HEK293T (cell line): Measurements from ENCODE around the gene SDR42E1.

Experiments
- CTCF ChIA-PET: fragments of 350-600 bp; formaldehyde crosslinking; extraction: SDS; loops from one replicate; lab custom pipeline; 2021; ENCODE audit warnings: antibody characterized with exemption, inconsistent platforms; lab: Yijun Ruan, JAX
- POLR2A ChIA-PET: fragments of 350-600 bp; formaldehyde crosslinking; extraction: SDS; loops from one replicate; lab custom pipeline; 2020; ENCODE audit warnings: antibody characterized with exemption, inconsistent platforms; lab: Yijun Ruan, JAX
- DNase-seq: peaks from one replicate; pipeline ENCODE4 v3.0.0; 2012; ENCODE audit warnings: mixed read lengths; ENCODE audit errors: extremely low spot score
- ARNT ChIP-seq: fragments of 450-650 bp; IDR thresholded peaks from 2 replicates; pipeline ENCODE4 v1.6.1; 2017; ENCODE audit warnings: mild to moderate bottlenecking
- BHLHE40 ChIP-seq: fragments of 450-650 bp; IDR thresholded peaks from 2 replicates; pipeline ENCODE4 v1.6.1; 2016; ENCODE audit warnings: mild to moderate bottlenecking, moderate library complexity, borderline replicate concordance
- CTBP1 ChIP-seq: fragments of 450-650 bp; IDR thresholded peaks from 2 replicates; pipeline ENCODE4 v1.6.1; 2016; ENCODE audit warnings: borderline replicate concordance
- ELF4 ChIP-seq: fragments of 450-650 bp; IDR thresholded peaks from 2 replicates; pipeline ENCODE4 v1.6.1; 2017; ENCODE audit warnings: antibody characterized with exemption
- FOXA1 ChIP-seq: fragments of 450-650 bp; IDR thresholded peaks from 2 replicates; pipeline ENCODE4 v1.6.1; 2016; ENCODE audit warnings: mild to moderate bottlenecking
- FOXK2 ChIP-seq: fragments of 450-650 bp; IDR thresholded peaks from 2 replicates; pipeline ENCODE4 v1.6.1; 2016; ENCODE audit warnings: mild to moderate bottlenecking
- FOXM1 ChIP-seq: fragments of 450-650 bp; IDR thresholded peaks from 2 replicates; pipeline ENCODE4 v1.6.1; 2017; ENCODE audit warnings: mild to moderate bottlenecking, borderline replicate concordance
- HDGF ChIP-seq: fragments of 450-650 bp; IDR thresholded peaks from 2 replicates; pipeline ENCODE4 v1.6.1; 2017; ENCODE audit warnings: antibody characterized with exemption, borderline replicate concordance
- L3MBTL2 ChIP-seq: fragments of 450-650 bp; conservative IDR thresholded peaks from 2 replicates; pipeline ENCODE4 v1.6.1; 2016; ENCODE audit warnings: mild to moderate bottlenecking
- LEF1 ChIP-seq: fragments of 450-650 bp; IDR thresholded peaks from 2 replicates; pipeline ENCODE4 v1.6.1; 2017; ENCODE audit warnings: mild to moderate bottlenecking, borderline replicate concordance
- NFRKB ChIP-seq: fragments of 450-650 bp; IDR thresholded peaks from 2 replicates; pipeline ENCODE4 v1.6.1; 2016; ENCODE audit warnings: mild to moderate bottlenecking, moderate library complexity
- SP1 ChIP-seq: fragments of 450-650 bp; IDR thresholded peaks from 2 replicates; pipeline ENCODE4 v1.6.1; 2017
- SUZ12 ChIP-seq: fragments of 450-650 bp; IDR thresholded peaks from 2 replicates; pipeline ENCODE4 v1.6.1; 2016; ENCODE audit warnings: mild to moderate bottlenecking
- TARDBP ChIP-seq: fragments of 450-650 bp; IDR thresholded peaks from 2 replicates; pipeline ENCODE4 v1.6.1; 2016
- ZNF384 ChIP-seq: fragments of 450-650 bp; IDR thresholded peaks from 2 replicates; pipeline ENCODE4 v1.6.1; 2016
- TF ChIP-seq, protein P1 (sequence below): fragments of 450-650 bp; IDR thresholded peaks from 2 replicates; pipeline ENCODE4 v1.6.1; 2016

SDR42E1 gene

DNA sequence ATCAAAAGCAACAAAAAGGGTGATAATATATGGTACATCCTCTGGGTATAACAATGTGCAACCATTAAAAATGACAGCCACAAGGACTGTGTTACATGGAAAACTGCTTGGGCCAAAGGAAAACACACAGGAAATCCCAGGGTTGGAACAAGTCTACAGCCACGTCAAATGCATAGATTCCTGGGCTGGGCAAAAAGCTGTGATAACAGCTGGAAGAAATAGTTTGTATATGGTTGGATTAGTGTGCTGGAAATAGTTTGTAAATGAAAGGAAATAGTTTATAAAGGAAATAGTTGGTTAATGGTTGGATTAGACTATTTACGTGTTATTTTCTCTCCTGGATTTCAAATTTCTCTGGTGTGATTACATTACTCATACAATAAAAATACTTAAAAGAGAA is 26.4 kb upstream of the SDR42E1 start:
- POLR2A ChIA-PET = no interaction called here
- CTCF ChIA-PET = no interaction called here
- no peak for DNase-seq
- TF ChIP-seq SUZ12 (no peak), ELF4 (no peak), L3MBTL2 (no peak), NFRKB (no peak)

DNA sequence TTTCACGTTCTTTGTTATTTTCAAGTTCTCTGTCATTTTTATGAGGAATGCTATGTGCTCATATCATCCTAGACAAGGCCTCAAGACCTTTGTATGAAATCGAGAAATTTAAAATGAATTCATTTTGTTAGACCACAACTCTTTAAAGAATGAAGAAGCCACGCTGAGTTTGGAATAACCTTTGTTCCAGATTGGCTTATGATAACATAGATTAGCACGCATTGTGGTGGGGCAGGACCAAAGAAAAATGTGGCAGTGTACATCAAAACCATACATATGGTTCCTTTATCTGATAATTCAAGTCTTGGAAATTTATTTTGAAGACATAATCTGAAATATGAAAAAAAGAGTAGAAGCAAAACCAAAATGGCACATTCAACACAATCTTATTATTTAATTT is 26.0 kb upstream of the SDR42E1 start:
- ChIA-PET POLR2A (no interaction called here), CTCF (no interaction called here)
- DNase-seq = no peak
- TF ChIP-seq NFRKB (no peak), ELF4 (no peak), BHLHE40 (no peak), L3MBTL2 (no peak), FOXK2 (no peak), SUZ12 (no peak), FOXM1 (no peak), HDGF (no peak), FOXA1 (no peak), ARNT (no peak), ZNF384 (no peak)
- TF ChIP-seq, protein P1, sequence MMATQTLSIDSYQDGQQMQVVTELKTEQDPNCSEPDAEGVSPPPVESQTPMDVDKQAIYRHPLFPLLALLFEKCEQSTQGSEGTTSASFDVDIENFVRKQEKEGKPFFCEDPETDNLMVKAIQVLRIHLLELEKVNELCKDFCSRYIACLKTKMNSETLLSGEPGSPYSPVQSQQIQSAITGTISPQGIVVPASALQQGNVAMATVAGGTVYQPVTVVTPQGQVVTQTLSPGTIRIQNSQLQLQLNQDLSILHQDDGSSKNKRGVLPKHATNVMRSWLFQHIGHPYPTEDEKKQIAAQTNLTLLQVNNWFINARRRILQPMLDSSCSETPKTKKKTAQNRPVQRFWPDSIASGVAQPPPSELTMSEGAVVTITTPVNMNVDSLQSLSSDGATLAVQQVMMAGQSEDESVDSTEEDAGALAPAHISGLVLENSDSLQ = no peak

DNA sequence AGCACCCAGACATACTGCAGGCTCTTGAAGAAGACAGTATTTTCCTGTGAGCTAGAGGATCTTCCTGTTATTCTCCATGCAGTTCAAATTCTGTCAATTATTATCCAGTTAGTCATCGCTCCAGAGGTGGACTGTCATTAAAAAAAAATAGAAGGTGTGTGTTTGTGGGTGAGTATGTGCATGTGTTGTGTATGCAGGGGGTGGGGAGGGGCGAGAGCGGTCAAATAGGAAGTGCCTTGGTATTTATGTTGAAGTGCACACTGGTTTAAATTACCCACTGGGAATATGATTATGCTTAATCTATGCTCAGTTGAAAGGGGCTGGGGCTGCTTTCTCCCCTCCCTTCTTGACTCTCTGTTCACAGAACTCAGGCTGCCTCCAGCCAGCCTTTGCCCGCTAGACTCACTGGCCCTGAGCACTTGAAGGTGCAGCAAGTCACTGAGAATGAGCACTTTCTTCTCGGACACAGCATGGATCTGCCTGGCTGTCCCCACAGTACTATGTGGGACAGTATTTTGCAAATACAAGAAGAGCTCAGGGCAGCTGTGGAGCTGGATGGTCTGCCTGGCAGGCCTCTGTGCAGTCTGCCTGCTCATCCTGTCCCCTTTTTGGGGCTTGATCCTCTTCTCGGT is 23.8 kb upstream of the SDR42E1 start, which contains the start of gene HSD17B2:
HSD17B2 (plus strand) TSS at position 273 of the 632 bp plus-strand sequence; CDS start at position 445, 172 bp downstream.
- ChIA-PET POLR2A (no interaction called here), CTCF (interaction anchor here (0.7 to 1.2 kb wide), 2 partner anchors 11 to 195 kb away, joined by 3 read pairs; no protein-coding TSS in a partner anchor)
- TF ChIP-seq ELF4 = no peak
- no peak for TF ChIP-seq SP1
- no peak for TF ChIP-seq SUZ12
- TF ChIP-seq FOXM1 = no peak
- TF ChIP-seq BHLHE40 = no peak
- TF ChIP-seq TARDBP = no peak
- no peak for TF ChIP-seq ZNF384
- no peak for TF ChIP-seq LEF1
- no peak for TF ChIP-seq CTBP1
- no peak for DNase-seq

DNA sequence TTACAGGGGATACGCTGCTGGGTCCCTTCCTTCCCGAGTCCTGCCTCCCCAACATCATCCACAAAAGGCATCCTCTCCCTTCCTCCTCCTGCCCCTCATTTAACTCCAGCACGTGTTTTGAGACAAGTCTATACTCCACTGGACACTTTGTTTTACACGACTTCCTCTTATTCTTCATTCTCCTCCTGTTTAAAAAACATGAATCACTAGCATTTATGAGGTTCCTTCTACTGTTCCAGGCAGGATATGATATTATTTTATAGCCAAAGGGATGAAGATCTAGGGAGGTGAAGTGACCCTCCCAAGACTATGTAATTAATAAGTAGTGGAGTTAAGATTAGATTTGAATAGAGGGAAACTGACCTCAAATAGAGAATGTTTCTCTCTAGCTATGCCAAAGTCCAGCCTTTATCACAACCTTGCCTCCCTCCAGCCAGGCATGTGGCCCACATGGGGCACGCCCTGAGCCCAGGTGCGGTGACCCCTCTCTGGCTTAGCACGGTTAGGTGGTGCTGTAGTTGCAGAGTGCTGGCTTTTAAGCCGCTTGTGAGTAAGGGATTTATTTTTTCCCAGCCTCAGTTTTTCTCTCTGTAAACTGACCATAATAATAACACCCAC is 22.5 kb upstream of the SDR42E1 start:
- TF ChIP-seq ELF4 = no peak
- TF ChIP-seq LEF1 = no peak
- TF ChIP-seq BHLHE40 = no peak
- no peak for TF ChIP-seq FOXM1
- no peak for TF ChIP-seq L3MBTL2
- no peak for TF ChIP-seq TARDBP
- TF ChIP-seq NFRKB = no peak
- no peak for TF ChIP-seq SP1
- no peak for TF ChIP-seq CTBP1
- no peak for TF ChIP-seq FOXK2
- TF ChIP-seq ARNT = no peak
- TF ChIP-seq HDGF = no peak
- TF ChIP-seq ZNF384 = no peak
- no peak for TF ChIP-seq FOXA1
- TF ChIP-seq, protein P1 = no peak
- no peak for TF ChIP-seq SUZ12
- no peak for DNase-seq
- POLR2A ChIA-PET = no interaction called here
- CTCF ChIA-PET = no interaction called here

DNA sequence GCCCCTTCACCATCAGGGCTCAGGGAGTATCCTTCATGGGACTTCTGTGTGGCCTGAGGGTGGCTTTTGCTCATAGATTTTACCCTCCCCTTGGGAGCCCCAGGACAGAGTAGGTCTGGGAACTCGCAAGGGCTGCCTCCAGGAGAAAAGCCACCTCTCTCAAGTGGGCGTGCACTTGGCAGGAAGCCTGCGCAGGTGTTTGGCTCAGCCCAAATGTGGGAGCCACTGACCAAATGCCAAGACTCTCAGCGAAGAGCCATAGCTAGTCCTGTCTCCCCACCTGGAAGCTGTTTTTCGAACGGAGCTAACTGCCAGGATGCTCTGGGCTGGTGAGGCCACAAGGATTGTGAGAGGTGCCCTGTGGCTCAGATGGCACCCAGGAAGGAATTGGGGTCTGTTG is 21.7 kb upstream of the SDR42E1 start:
- POLR2A ChIA-PET = no interaction called here
- DNase-seq = no peak
- TF ChIP-seq BHLHE40 = no peak
- TF ChIP-seq ZNF384 = no peak
- TF ChIP-seq FOXA1 = no peak
- no peak for TF ChIP-seq FOXM1
- TF ChIP-seq LEF1 = no peak
- TF ChIP-seq SP1 = no peak
- no peak for TF ChIP-seq ELF4
- TF ChIP-seq HDGF = no peak
- TF ChIP-seq ARNT = no peak
- TF ChIP-seq SUZ12 = no peak
- no peak for TF ChIP-seq FOXK2
- TF ChIP-seq CTBP1 = no peak
- TF ChIP-seq TARDBP = no peak
- CTCF ChIA-PET = interaction anchor here (3.3 kb wide), 1 partner anchor 197 kb away, joined by 19 read pairs; no protein-coding TSS in a partner anchor

DNA sequence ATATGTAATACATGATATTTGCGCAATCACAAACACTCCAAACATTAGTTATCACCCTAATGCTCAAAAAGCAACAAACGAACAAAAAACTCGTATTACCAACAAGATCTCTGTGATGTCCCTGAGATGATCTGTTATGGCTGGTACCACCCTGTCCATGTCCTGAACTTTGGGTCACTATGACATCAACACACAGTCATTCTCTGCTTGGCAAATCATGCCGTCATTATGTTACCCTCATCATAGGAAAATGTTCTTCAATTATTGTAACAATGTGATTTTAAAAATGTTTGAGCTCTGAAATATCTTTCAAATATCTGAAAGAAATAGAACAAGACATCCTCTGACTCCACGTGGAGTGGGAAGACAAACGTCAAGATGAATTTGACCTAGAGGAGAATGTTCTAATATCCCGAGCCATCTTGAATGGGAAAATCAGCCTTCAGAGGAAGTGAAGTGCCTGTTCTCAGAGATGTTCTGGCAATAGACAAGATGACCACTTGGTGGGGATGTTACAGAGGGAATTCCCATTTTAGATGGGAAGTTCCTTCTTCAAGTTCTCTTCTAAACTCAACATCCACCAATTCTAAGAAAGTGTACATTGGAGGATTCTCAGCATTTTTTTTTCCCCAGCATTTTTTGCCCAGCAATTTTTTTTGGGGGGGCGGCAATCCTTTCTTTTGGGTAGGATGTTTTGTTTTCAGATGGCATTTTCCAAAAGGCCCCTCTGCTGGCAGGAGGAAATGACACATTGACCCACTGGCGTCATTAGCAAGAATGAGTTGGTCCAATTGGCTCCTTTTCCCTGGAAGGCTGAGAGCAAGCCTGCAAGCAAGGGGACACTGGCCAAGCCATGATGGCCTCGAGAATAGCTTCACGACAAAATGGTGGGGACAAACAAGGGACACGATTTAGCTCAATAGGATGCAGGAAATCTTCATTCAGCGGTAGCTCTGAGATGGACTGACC is 20.1 kb upstream of the SDR42E1 start:
- TF ChIP-seq SP1 (no peak), ZNF384 (no peak), TARDBP (no peak), HDGF (no peak), FOXK2 (no peak), ARNT (no peak), L3MBTL2 (no peak), BHLHE40 (no peak), FOXM1 (no peak), CTBP1 (no peak), LEF1 (no peak), NFRKB (no peak), FOXA1 (no peak), ELF4 (no peak), SUZ12 (no peak)
- TF ChIP-seq, protein P1 = no peak
- ChIA-PET POLR2A (interaction anchor here (0.9 kb wide), 1 partner anchor 199 kb away, joined by 3 read pairs; no protein-coding TSS in a partner anchor), CTCF (interaction anchor here (1.0 to 3.3 kb wide), 2 partner anchors 193 to 199 kb away, joined by 3 to 19 read pairs; no protein-coding TSS in a partner anchor)
- peak; percentile 46 for DNase-seq
